Dermis blood vessel endothelial cell (primary cell): ENCODE results near the gene NEIL3. TPM values are rescaled to one million over a fixed set of nuclear protein-coding genes. Genes with fewer than 3 reads are reported as not detected.

ENCODE experiments used
- DNase-seq: peaks from one replicate; pipeline ENCODE4 v3.0.0; 2010
- total RNA-seq: library from RNA; depleted of rRNA; stranded (reverse); fragments of >200 nt; gene quantifications from 2 replicates; pipeline ENCODE4 v1.2.3, GENCODE V29; 2014

Gene NEIL3
- total RNA-seq, 1 donor from 2014 or later: 2.4 TPM

GRCh38 chr4:177371461-177371860 is 61.8 kb downstream of the NEIL3 start:
- DNase-seq: no peak

- no peak for DNase-seq
These were observed 65.3 kb downstream of the NEIL3 start for GRCh38 chr4:177374966-177375365.

DNA sequence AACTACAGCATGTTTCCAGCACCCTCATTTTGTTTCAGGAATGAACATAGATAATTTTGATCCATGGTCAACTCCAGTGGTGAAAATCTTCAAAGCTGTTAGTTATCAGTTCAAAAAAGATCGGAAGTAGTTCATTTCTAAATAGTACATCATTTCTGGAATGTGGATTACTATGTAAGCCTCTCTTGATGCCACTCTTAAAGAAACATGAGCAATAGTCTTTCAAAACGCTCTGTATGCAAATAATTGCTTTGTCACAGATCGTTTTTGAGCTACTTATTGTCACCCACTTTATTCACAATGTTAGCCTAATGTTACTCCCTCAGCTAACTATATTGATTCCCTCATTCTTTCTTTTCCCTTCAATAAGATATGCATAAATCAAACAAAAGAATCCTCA is 65.7 kb downstream of the NEIL3 start:
- DNase-seq: no peak

- no peak for DNase-seq
These were observed 66.3 kb downstream of the NEIL3 start for GRCh38 chr4:177376024-177376423.

- peak; percentile 5 for DNase-seq
These were observed 71.1 kb downstream of the NEIL3 start for GRCh38 chr4:177380730-177381287.

DNA sequence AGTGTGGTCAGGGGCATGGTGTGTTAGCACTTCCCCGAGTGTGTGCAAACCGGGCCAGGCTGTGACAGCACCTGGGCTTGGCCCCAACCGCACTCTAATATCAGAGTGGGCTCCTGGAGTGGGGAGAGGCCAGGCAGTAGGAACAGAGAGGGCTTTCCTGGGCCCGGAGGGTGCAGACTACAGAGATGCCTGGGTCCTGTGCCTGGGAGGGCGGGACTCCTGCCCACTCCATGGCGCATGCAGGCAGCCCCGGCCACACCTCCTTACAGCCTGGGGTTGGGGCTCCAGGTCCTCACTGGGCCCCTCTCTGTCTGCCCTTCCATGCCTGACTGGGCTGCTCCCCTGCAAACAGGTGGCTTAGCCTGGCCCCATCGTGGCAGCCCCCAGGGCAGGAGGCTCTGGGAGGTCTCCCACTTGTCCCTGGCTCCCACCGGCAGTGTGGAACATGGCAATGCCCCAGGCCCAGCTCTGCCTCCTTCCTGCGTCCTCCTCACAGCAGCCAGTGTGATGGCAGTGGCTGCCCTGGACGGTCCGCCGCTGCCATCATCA is 72.2 kb downstream of the NEIL3 start:
- no peak for DNase-seq

- DNase-seq: no peak
These were observed 75.3 kb downstream of the NEIL3 start for GRCh38 chr4:177384856-177385397.

DNA sequence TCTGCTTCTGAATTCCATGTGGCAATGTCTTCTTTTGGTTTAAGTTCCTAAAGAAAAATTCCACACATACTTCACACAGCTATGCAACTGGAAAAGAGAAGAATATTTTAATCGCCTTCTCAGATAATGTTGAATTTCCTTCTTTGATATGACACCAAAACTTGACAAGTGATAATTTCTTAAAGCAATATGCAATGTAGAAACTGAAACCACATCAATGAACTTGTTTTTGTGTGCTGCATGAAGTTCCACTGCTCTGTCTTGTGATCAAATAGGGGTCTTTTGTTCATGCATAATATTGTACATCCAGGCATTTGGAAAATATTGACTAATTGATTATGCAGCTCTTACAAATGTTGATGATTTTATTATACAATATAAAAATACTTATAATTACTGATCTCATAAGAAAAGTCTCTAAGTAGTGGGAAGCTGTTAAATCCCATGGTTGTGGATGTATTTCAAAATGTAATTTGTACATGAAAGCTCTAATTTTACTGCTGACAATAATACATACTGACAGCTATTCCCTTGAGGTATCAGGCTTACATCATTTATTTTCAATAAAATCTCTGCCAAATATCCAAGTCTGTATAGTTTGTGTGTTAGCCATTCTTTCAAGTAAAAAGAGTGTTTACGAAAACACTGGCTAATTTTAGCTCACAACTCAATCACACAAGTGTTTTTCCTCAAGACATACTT is 76.1 kb downstream of the NEIL3 start:
- DNase-seq: no peak

DNA sequence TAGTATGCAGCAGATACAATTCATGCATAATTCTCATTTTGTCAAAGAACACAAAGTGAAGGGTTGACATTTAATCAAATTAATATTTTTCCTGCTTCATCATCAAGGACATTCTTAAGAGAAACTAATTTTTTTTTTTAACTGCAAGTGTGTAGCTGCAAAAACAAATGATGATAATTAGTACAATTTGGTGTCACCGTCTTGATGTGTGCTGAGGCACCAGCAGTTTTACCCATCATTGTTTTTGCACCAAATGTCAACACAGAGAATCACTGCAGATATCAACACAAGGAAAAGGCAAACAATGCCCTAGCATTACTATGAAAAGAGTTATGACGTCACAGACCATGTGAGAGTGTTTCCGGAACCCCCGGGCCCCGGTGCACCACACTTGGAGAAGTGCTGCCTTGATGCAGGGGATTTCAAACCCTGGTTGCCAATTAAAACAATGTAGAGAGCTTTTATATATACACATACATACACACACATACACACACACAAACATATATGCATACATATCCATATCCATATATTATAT is 76.7 kb downstream of the NEIL3 start:
- no peak for DNase-seq

GRCh38 chr4:177391287-177391686 is 81.6 kb downstream of the NEIL3 start:
- no peak for DNase-seq

DNA sequence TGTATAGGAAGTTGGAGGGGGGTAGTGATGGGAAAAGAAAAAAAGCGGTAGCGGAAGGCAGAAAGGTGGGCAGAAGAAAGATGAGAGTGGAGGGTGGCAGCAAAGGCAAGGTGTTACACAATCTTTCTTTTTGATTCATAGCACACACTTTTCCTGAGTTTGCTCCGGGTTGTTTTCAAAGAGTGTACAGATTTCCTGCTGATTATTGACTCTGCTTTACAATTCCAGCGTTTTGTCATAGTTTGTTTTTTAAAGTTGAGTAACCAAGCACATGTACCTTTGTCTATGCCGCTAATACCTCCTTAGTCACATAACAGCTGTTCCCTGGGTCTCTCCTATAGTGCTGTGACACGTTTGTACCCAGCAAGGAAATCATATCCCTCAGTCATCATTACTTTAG is 82.3 kb downstream of the NEIL3 start:
- DNase-seq: no peak

DNA sequence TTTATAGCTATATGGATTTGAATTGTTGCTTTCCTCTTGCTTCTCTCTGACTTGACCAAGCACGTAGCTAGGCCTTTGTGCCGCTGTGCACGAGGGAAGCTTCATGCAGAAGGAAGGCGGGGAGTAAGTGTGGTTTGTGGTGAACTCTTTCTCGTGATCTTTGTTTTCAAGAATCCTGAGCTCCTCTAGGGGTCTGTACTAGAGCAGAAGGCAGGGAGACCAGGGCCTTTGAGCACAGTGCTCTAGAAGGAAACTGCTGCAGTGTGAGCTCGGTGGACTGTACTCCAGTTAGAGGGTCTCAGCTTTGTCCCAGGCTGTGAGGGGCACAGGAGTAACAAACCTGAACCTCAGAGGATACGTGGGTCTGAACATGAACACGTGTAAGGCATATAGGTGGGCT is 83.6 kb downstream of the NEIL3 start:
- DNase-seq: no peak

DNA sequence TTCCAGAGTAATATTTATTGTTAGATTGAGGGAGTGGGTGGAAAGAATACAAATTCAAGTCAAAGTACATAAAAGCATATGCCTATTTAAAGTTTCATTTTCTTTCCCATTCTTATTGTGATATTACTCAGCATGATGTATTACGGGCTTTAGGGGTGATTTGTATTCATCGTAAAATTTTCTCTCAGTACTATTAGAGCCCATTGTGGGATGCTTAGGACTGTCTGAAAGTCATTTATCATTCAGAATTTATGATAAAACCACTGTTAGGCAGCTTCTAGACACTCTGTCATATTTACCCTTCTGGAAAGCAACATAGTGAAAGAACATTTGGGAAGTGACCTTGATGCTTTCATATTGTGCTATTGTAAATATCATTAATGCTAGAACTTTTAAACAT is 86.7 kb downstream of the NEIL3 start:
- no peak for DNase-seq

GRCh38 chr4:177400030-177400429 is 90.4 kb downstream of the NEIL3 start:
- no peak for DNase-seq

- no peak for DNase-seq
These were observed 92.1 kb downstream of the NEIL3 start for GRCh38 chr4:177401658-177402273.

DNA sequence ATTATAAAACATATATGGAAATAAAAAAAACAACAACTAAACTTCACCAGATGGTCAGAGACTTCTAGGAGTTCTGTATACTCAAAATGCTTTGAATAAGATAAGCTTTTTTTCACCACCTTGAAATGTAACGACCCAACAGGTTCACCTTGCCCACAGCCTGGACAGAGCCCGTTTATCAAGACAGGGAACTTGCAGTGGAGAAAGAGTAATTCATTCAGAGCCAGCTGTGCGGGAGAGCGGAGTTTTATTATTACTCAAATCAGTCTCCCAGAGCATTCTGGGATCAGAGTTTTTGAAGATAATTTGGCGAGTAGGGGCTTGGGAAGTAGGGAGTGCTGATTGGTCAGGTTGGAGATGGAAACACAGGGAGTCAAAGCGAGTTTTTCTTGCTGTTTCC is 94.1 kb downstream of the NEIL3 start:
- no peak for DNase-seq

DNA sequence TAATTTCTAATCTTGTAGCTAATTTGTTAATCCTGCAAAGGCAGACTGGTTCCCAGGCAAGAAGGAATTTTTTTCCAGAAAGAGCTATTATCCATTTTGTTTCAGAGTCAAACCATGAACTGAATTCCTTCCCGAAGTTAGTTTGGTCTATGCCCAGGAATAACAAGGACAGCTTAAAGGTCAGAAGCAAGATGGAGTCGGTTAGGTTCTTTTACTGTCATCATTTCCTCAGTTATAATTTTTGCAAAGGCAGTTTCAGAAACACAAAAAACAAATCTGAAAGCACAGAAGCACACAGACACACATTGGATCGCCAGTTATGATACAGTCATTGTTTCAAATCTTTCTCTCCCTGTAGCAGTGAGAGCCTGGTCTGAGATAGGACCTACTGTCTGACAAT is 94.7 kb downstream of the NEIL3 start:
- DNase-seq: no peak

GRCh38 chr4:177404986-177405385 is 95.3 kb downstream of the NEIL3 start:
- DNase-seq: no peak

- no peak for DNase-seq
These were observed 95.8 kb downstream of the NEIL3 start for GRCh38 chr4:177405508-177405907.

GRCh38 chr4:177408023-177408422 is 98.3 kb downstream of the NEIL3 start:
- DNase-seq: no peak

GRCh38 chr4:177410566-177410965 is 100.9 kb downstream of the NEIL3 start:
- no peak for DNase-seq

DNA sequence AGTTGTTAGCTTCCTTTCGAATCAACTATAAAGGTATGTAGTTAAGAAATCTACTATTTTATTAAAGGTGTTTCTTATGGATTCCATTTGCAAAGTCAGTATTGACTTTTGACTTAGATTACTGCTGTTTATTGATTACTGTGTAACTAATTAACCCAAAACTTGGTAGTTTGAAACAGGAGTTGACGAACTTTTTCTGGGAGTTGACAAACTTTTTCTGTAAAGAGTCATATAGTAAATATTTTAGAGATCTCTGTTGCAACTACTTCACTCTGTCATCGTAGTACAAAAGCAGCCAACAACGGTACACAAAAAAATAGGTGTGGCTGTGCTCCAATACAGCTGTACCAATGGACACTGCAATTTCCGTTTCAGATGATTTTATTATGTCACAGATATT is 102.3 kb downstream of the NEIL3 start:
- no peak for DNase-seq
